Loucy (cell line): Measurements from ENCODE around the gene ASCL1.

Source experiments
- CTCF ChIP-seq: fragments of 200-600 bp; sonication (generic); conservative IDR thresholded peaks from 2 replicates; pipeline ENCODE4 v1.5.1; 2014; ENCODE audit warnings: mild to moderate bottlenecking, antibody characterized with exemption, low read length
- EZH2phosphoT487 ChIP-seq: fragments of 200-600 bp; IDR thresholded peaks from 2 replicates; pipeline ENCODE4 v1.6.1; 2018; ENCODE audit warnings: antibody characterized with exemption, mild to moderate bottlenecking, moderate library complexity, borderline replicate concordance

- TF ChIP-seq CTCF = no peak
- no peak for TF ChIP-seq EZH2phosphoT487
Observed at GRCh38 chr12:102993537-102993936, 36.1 kb downstream of the ASCL1 start.
